B cell (primary cell): ENCODE data around the gene ARHGAP6. TPM values are rescaled to one million over a fixed set of nuclear protein-coding genes. Genes with fewer than 3 reads are reported as not detected.
A peak's percentile ranks its signal among the peaks of the same experiment; 100 is the strongest.

ENCODE experiments used
- ATAC-seq: fragments of 200-7000 bp; cut with Tn5 transposase; one replicate; pipeline ENCODE4 v1.10.0; 2021; ENCODE audit warnings: low read depth, mild to moderate bottlenecking, moderate number of reproducible peaks, moderate library complexity
- CTCF ChIA-PET: fragments of 350-600 bp; sonication (Branson Sonifier 250); formaldehyde crosslinking; loops from one replicate; lab custom pipeline; 2021; ENCODE audit warnings: antibody characterized with exemption, inconsistent platforms; lab: Charles Lee
- POLR2A ChIA-PET: fragments of 350-600 bp; sonication (Branson Sonifier 250); formaldehyde crosslinking; loops from one replicate; lab custom pipeline; 2021; ENCODE audit warnings: antibody characterized with exemption; lab: Charles Lee
- DNase-seq: peaks from one replicate; pipeline ENCODE4 v3.0.0; 2013
- H2AFZ ChIP-seq: 2 replicates; pipeline ENCODE4 v1.6.1; 2012; ENCODE audit warnings: mild to moderate bottlenecking, low read depth, low read length; ENCODE audit not compliant: insufficient read depth, poor library complexity, severe bottlenecking
- H3K27ac ChIP-seq, 2 donors: 1 replicate in 1 of 2; 2 replicates in 1 of 2; pipeline ENCODE4 v1.5.1; 2012 to 2013; ENCODE audit warnings: low read length in 2 of 2, mild to moderate bottlenecking in 2 of 2, moderate library complexity in 1 of 2
- H3K27me3 ChIP-seq, 4 experiments: fragments of 200-600 bp in 1 of 4; sonication (generic) in 1 of 4; replicated peaks in 1 of 4; 1 replicate in 2 of 4; 2 replicates in 2 of 4; pipeline versions ENCODE4 v1.6.1 to v1.7.0; 2013 to 2016; ENCODE audit warnings: low read length in 3 of 4, mild to moderate bottlenecking in 2 of 4, mixed read lengths in 1 of 4, moderate library complexity in 1 of 4; ENCODE audit not compliant: insufficient read depth in 4 of 4, control insufficient read depth in 3 of 4; ENCODE audit errors: control extremely low read depth in 1 of 4
- H3K36me3 ChIP-seq, 2 experiments: replicated peaks in 1 of 2; 1 replicate in 1 of 2; 2 replicates in 1 of 2; pipeline versions ENCODE4 v1.6.1 to v1.7.1; 2013; ENCODE audit warnings: low read length in 1 of 2; ENCODE audit not compliant: insufficient read depth in 2 of 2, control insufficient read depth in 1 of 2; ENCODE audit errors: control extremely low read depth in 1 of 2, extremely low read depth in 1 of 2
- H3K4me1 ChIP-seq, 2 donors: fragments of 200-600 bp in 1 of 2; sonication (generic) in 1 of 2; 1 replicate in 1 of 2; 2 replicates in 1 of 2; pipeline versions ENCODE4 v1.5.1 to v1.6.1; 2013 to 2017; ENCODE audit warnings: low read length in 2 of 2; ENCODE audit not compliant: control insufficient read depth in 2 of 2, insufficient read depth in 2 of 2
- H3K4me2 ChIP-seq: replicated peaks from 2 replicates; pipeline ENCODE3; 2012; ENCODE audit warnings: mild to moderate bottlenecking, low read depth, low read length; ENCODE audit not compliant: poor library complexity, severe bottlenecking
- H3K4me3 ChIP-seq, 5 experiments: fragments of 200-600 bp in 1 of 5; sonication (generic) in 1 of 5; 1 replicate in 3 of 5; 2 replicates in 2 of 5; pipeline versions ENCODE4 v1.5.1 to v1.7.0; 2011 to 2016; ENCODE audit warnings: low read length in 4 of 5, mild to moderate bottlenecking in 4 of 5, low read depth in 2 of 5, control low read depth in 1 of 5, moderate library complexity in 1 of 5; ENCODE audit not compliant: insufficient read depth in 1 of 5; ENCODE audit errors: control extremely low read depth in 1 of 5, extremely low read depth in 1 of 5
- H3K79me2 ChIP-seq: fragments of 200-600 bp; sonication (generic); one replicate; pipeline ENCODE4 v1.6.0; 2016; ENCODE audit warnings: low read length; ENCODE audit not compliant: control insufficient read depth, insufficient read depth
- H3K9ac ChIP-seq: fragments of 200-600 bp; sonication (generic); 2 replicates; pipeline ENCODE4 v1.6.1; 2017; ENCODE audit warnings: mild to moderate bottlenecking, low read length, moderate library complexity
- H3K9me3 ChIP-seq, 3 donors: one replicate each; pipeline versions ENCODE4 v1.6.1 to v1.7.1; 2013; ENCODE audit warnings: low read length in 2 of 3; ENCODE audit not compliant: control insufficient read depth in 2 of 3, insufficient read depth in 1 of 3; ENCODE audit errors: control extremely low read depth in 1 of 3
- H4K20me1 ChIP-seq: 2 replicates; pipeline ENCODE4 v1.6.0; 2012; ENCODE audit warnings: mild to moderate bottlenecking, low read length; ENCODE audit not compliant: insufficient read depth, control insufficient read depth, poor library complexity, severe bottlenecking
- H3K27ac Mint-ChIP-seq: one replicate; pipeline ENCODE4 v1.8.0; 2021; ENCODE audit warnings: mixed read lengths
- H3K27me3 Mint-ChIP-seq: one replicate; pipeline ENCODE4 v1.8.0; 2021; ENCODE audit warnings: mixed read lengths
- H3K4me1 Mint-ChIP-seq: one replicate; pipeline ENCODE4 v1.8.0; 2021; ENCODE audit warnings: mixed read lengths
- H3K4me3 Mint-ChIP-seq: one replicate; pipeline ENCODE4 v1.8.0; 2021; ENCODE audit warnings: mixed read lengths
- H3K9me3 Mint-ChIP-seq: one replicate; pipeline ENCODE4 v1.8.0; 2022; ENCODE audit warnings: mixed read lengths; ENCODE audit not compliant: insufficient read depth
- CTCF ChIP-seq: fragments of 200-600 bp; IDR thresholded peaks from one replicate; pipeline ENCODE4 v1.8.0; 2022; ENCODE audit warnings: antibody characterized with exemption, mild to moderate bottlenecking
- EZH2 ChIP-seq: IDR thresholded peaks from 2 replicates; pipeline ENCODE4 v1.6.1; 2012; ENCODE audit warnings: borderline replicate concordance, low read depth, mild to moderate bottlenecking, moderate library complexity, low read length; ENCODE audit not compliant: insufficient read depth, poor library complexity, severe bottlenecking
- WGBS: methylation state at CpG from one replicate; pipeline ENCODE4 v1.1.5; 2013; ENCODE audit warnings: missing lambda C conversion rate; ENCODE audit not compliant: insufficient coverage; 5-methylcytosine and 5-hydroxymethylcytosine counted together
- intact Hi-C: fragments of 100-400 bp; cut with micrococcal nuclease; formaldehyde crosslinking; loops from one replicate; pipeline ENCODE4 v1.10.0; 2022
- polyA plus RNA-seq: library from polyadenylated mRNA; depleted of rRNA; stranded (reverse); fragments of >200 nt; gene quantifications from 2 replicates; pipeline ENCODE4 v1.2.3, GENCODE V29; 2012
- total RNA-seq, 2 donors: library from RNA; stranded (reverse); fragments of 120-200 nt in 1 of 2; gene quantifications; 1 replicate in 1 of 2; 2 replicates in 1 of 2; pipeline versions ENCODE4 v1.2.3 to v1.2.4, GENCODE V29; 2013 to 2022

ARHGAP6 gene
- total and polyA plus RNA-seq, 2 donors (not counting 1 experiment from before 2014, with no cell fraction given): 1.6 to 2.6 TPM

DNA sequence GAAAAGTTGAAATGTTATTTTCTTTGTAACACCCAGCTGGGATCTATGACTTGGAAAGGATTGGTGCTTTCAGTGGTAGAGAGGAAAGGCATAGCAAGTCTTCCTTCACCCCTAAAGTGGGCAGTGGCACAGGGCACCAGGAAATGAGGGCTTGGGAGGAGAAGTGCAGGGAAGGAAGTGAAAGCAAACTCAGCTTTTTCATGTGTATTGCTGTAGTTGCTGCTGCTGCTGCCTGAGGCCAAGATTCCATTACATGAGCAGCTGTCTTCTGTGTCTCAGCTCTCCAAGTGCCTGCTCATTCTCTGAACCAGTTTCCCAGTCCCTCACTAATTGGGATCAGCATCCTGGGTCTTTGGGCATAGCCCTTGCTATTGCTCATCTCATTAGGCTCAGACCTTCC, 552.0 kb downstream of the ARHGAP6 start:
- peaks cover 36% of the 10 kb centered on the region for H3K4me1 Mint-ChIP-seq
- no peaks in the 10 kb centered on the region for H3K9me3 ChIP-seq
- H3K27me3 ChIP-seq: no peaks in the 10 kb centered on the region
- no peak overlapping the region for H2AFZ ChIP-seq
- TF ChIP-seq EZH2 (no peak), CTCF (no peak)
- peak overlapping the region; percentile 89 for H3K27ac Mint-ChIP-seq
- DNase-seq (peak; percentile 50), ATAC-seq (peak; percentile 19)
- H3K4me3 Mint-ChIP-seq: peak overlapping the region; percentile 68
- intact Hi-C loops: loop anchor here (5.0 kb wide), 1 partner anchor 1001 kb away; no protein-coding TSS in a partner anchor
- peak overlapping the region; percentile 3 for H3K9ac ChIP-seq
- H3K79me2 ChIP-seq: peaks cover 7% of the 10 kb centered on the region
- POLR2A ChIA-PET: no interaction called here
- CTCF ChIA-PET: interaction anchor here (1.3 kb wide), 1 partner anchor 267 kb away, joined by 3 read pairs; no protein-coding TSS in a partner anchor
- peak overlapping the region; percentile 38 for H3K4me2 ChIP-seq
- H3K4me3 ChIP-seq: no peak overlapping the region
- H3K4me1 ChIP-seq: peaks cover 18 to 34% of the 10 kb centered on the region in 2 donors
- peaks cover 0 to 42% of the 10 kb centered on the region in 2 experiments for H3K36me3 ChIP-seq
- H3K9me3 Mint-ChIP-seq: no peaks in the 10 kb centered on the region
- H3K27me3 Mint-ChIP-seq: no peaks in the 10 kb centered on the region
- H4K20me1 ChIP-seq: no peaks in the 10 kb centered on the region
- H3K27ac ChIP-seq: peak overlapping the region; percentile 44 to 96

GRCh38 chrX:11111947-11112346, 553.8 kb downstream of the ARHGAP6 start:
- Mint-ChIP-seq H3K4me3 (no peak overlapping the region), H3K4me1 (peaks cover 36% of the 10 kb centered on the region), H3K27ac (peak overlapping the region; percentile 95), H3K9me3 (no peaks in the 10 kb centered on the region), H3K27me3 (no peaks in the 10 kb centered on the region)
- peak overlapping the region; percentile 42 to 84 (median 75) for H3K4me3 ChIP-seq
- H4K20me1 ChIP-seq: no peaks in the 10 kb centered on the region
- peaks cover 7% of the 10 kb centered on the region for H3K79me2 ChIP-seq
- no peaks in the 10 kb centered on the region for H3K27me3 ChIP-seq
- peak overlapping the region; percentile 94 for H3K9ac ChIP-seq
- H3K36me3 ChIP-seq: peaks cover 0 to 27% of the 10 kb centered on the region in 2 experiments
- DNase-seq: no peak
- ChIA-PET POLR2A (no interaction called here), CTCF (no interaction called here)
- intact Hi-C loops: loop anchor here (2.0 to 5.0 kb wide), 2 partner anchors 647 to 1000 kb away; partner anchors contain the start of gene MSL3
- peak overlapping the region; percentile 93 to 96 for H3K27ac ChIP-seq
- peaks cover 18 to 34% of the 10 kb centered on the region in 2 donors for H3K4me1 ChIP-seq
- 63% methylated on average over 3 of the region's 9 CpGs for WGBS
- peak overlapping the region; percentile 76 for H3K4me2 ChIP-seq
- no peak overlapping the region for H2AFZ ChIP-seq
- no peaks in the 10 kb centered on the region for H3K9me3 ChIP-seq
- TF ChIP-seq CTCF (no peak), EZH2 (no peak)
- no peak for ATAC-seq
